Endothelial cell of umbilical vein (primary cell): ENCODE data around the gene MYMX. TPM values are rescaled to one million over a fixed set of nuclear protein-coding genes. Genes with fewer than 3 reads are reported as not detected.

Source experiments
- BruUV-seq: library from RNA; stranded (reverse); fragments of 400-500 nt; replicated peaks from 2 replicates; lab custom pipeline; 2021; lab: Mats Ljungman, UMichigan
- CTCF ChIA-PET: fragments of 300-600, 350-600 bp; sonication (Branson Sonifier 250); formaldehyde crosslinking; loops from one replicate; lab custom pipeline; 2021; ENCODE audit warnings: antibody characterized with exemption, inconsistent platforms; lab: Charles Lee
- POLR2A ChIA-PET: fragments of 300-600, 350-600 bp; sonication (Branson Sonifier 250); formaldehyde crosslinking; loops from one replicate; lab custom pipeline; 2021; ENCODE audit warnings: antibody characterized with exemption, inconsistent platforms; lab: Charles Lee
- DNase-seq: peaks from one replicate; pipeline ENCODE4 v3.0.0-alpha.2; 2011; ENCODE audit warnings: low read depth, low spot score
- FAIRE-seq: peaks from 2 replicates; lab custom pipeline; 2011; peaks lifted over from hg19 to GRCh38; lab: Jason Lieb, UNC
- H2AFZ ChIP-seq: 2 replicates; pipeline ENCODE4 v1.6.0; 2012; ENCODE audit warnings: low read depth, low read length, control low read depth, inconsistent platforms
- H3K27ac ChIP-seq: 2 replicates; pipeline ENCODE4 v1.5.1; 2011; ENCODE audit warnings: low read depth, mild to moderate bottlenecking, control low read depth, low read length, moderate library complexity; ENCODE audit not compliant: insufficient read depth
- H3K27me3 ChIP-seq, 2 experiments: 2 replicates each; pipeline versions ENCODE4 v1.6.0 to v1.6.1; 2011; ENCODE audit warnings: low read length in 2 of 2, mixed read lengths in 1 of 2; ENCODE audit not compliant: control insufficient read depth in 2 of 2, insufficient read depth in 2 of 2
- H3K36me3 ChIP-seq, 2 experiments: 2 replicates in 1 of 2; 3 replicates in 1 of 2; pipeline ENCODE4 v1.5.1; 2011; ENCODE audit warnings: low read length in 2 of 2, mild to moderate bottlenecking in 1 of 2, moderate library complexity in 1 of 2; ENCODE audit not compliant: control insufficient read depth in 2 of 2, insufficient read depth in 2 of 2; ENCODE audit errors: extremely low read depth in 1 of 2
- H3K4me1 ChIP-seq: 3 replicates; pipeline ENCODE4 v1.5.1; 2011; ENCODE audit warnings: mild to moderate bottlenecking, low read length; ENCODE audit not compliant: control insufficient read depth, insufficient read depth; ENCODE audit errors: extremely low read depth
- H3K4me2 ChIP-seq: 2 replicates; pipeline ENCODE4 v1.6.1; 2011; ENCODE audit warnings: low read length, control low read depth, mixed read lengths; ENCODE audit not compliant: insufficient read depth
- H3K4me3 ChIP-seq, 3 experiments: fragments of 200-600 bp in 1 of 3; sonication (generic), shearing (Covaris generic) in 1 of 3; replicated peaks in 1 of 3; 2 replicates each; pipeline ENCODE4 v1.5.1; 2011 to 2016; ENCODE audit warnings: control low read depth in 3 of 3, low read length in 3 of 3, mild to moderate bottlenecking in 2 of 3, inconsistent platforms in 1 of 3, low read depth in 1 of 3, moderate library complexity in 1 of 3; ENCODE audit not compliant: insufficient read depth in 1 of 3
- H3K79me2 ChIP-seq: 2 replicates; pipeline ENCODE4 v1.6.0; 2012; ENCODE audit warnings: low read length, inconsistent platforms; ENCODE audit not compliant: control insufficient read depth, insufficient read depth
- H3K9ac ChIP-seq: replicated peaks from 2 replicates; pipeline ENCODE3; 2011; ENCODE audit warnings: low read length, control low read depth; ENCODE audit not compliant: insufficient read depth; ENCODE audit errors: extremely low read depth
- H3K9me1 ChIP-seq: replicated peaks from 3 replicates; pipeline ENCODE4 v1.6.0; 2011; ENCODE audit warnings: mild to moderate bottlenecking, low read length; ENCODE audit not compliant: control insufficient read depth, insufficient read depth; ENCODE audit errors: extremely low read depth
- H3K9me3 ChIP-seq: replicated peaks from 2 replicates; pipeline ENCODE4 v1.5.1; 2012; ENCODE audit warnings: low read length, inconsistent platforms; ENCODE audit not compliant: control insufficient read depth, insufficient read depth
- H4K20me1 ChIP-seq: replicated peaks from 2 replicates; pipeline ENCODE3; 2011; ENCODE audit warnings: mild to moderate bottlenecking, low read length; ENCODE audit not compliant: control insufficient read depth, insufficient read depth; ENCODE audit errors: extremely low read depth
- EZH2 ChIP-seq: IDR thresholded peaks from 2 replicates; pipeline ENCODE4 v1.6.1; 2012; ENCODE audit warnings: borderline replicate concordance, low read depth, mild to moderate bottlenecking, moderate library complexity, low read length, inconsistent platforms; ENCODE audit not compliant: severe bottlenecking
- FOS ChIP-seq: IDR thresholded peaks from 2 replicates; pipeline ENCODE4 v1.6.1; 2011; ENCODE audit warnings: mild to moderate bottlenecking, low read length, moderate library complexity, borderline replicate concordance; ENCODE audit not compliant: insufficient read depth
- GATA2 ChIP-seq: IDR thresholded peaks from 2 replicates; pipeline ENCODE4 v1.7.0; 2011; ENCODE audit warnings: low read depth, mild to moderate bottlenecking, moderate library complexity, mixed read lengths, low read length; ENCODE audit not compliant: insufficient read length, insufficient read depth
- JUN ChIP-seq: IDR thresholded peaks from 2 replicates; pipeline ENCODE4 v1.6.1; 2011; ENCODE audit warnings: borderline replicate concordance, low read depth; ENCODE audit not compliant: insufficient read length, insufficient read depth
- MYC ChIP-seq: IDR thresholded peaks from one replicate; pipeline ENCODE4 v1.6.1; 2011; ENCODE audit warnings: mild to moderate bottlenecking, low read depth, low read length
- POLR2A ChIP-seq: IDR thresholded peaks from 2 replicates; pipeline ENCODE4 v1.6.1; 2012; ENCODE audit warnings: low read depth, mild to moderate bottlenecking, control low read depth, low read length
- POLR2AphosphoS5 ChIP-seq: IDR thresholded peaks from 2 replicates; pipeline ENCODE4 v1.6.1; 2012; ENCODE audit warnings: low read depth, mild to moderate bottlenecking, control low read depth, low read length, moderate library complexity; ENCODE audit not compliant: insufficient read depth
- dilution Hi-C: fragments of 300-500 bp; cut with MboI; formaldehyde crosslinking; loops from one replicate; pipeline ENCODE4 v1.15.0; 2019; ENCODE audit warnings: low sequenced_read_pairs; ENCODE audit not compliant: extremely low pct_ligation_motif_present
- intact Hi-C: fragments of 100-400 bp; cut with micrococcal nuclease; formaldehyde crosslinking; loops from one replicate; pipeline ENCODE4 v1.10.0; 2022
- polyA plus RNA-seq, 4 experiments: library from polyadenylated mRNA; depleted of rRNA in 3 of 4; stranded (reverse) in 3 of 4; unstranded in 1 of 4; fragments of >200 nt; gene quantifications; 2 replicates each; pipeline versions ENCODE4 v1.2.1 to v1.2.3, GENCODE V29; 2011 to 2012; ENCODE audit warnings: missing spikeins in 1 of 4
- total RNA-seq: library from RNA; stranded (reverse); gene quantifications from 2 replicates; pipeline ENCODE4 v1.2.3, GENCODE V29; 2021
- TF ChIP-seq, protein P1 (sequence below): IDR thresholded peaks from 2 replicates; pipeline ENCODE4 v1.6.1; 2011; ENCODE audit not compliant: insufficient read depth, insufficient read length
- TF ChIP-seq, protein P2 (sequence below), 2 donors: IDR thresholded peaks; 1 replicate in 1 of 2; 2 replicates in 1 of 2; pipeline ENCODE4 v1.5.1; 2011; ENCODE audit warnings: low read length in 2 of 2, mild to moderate bottlenecking in 2 of 2, moderate library complexity in 2 of 2, control low read depth in 1 of 2, inconsistent platforms in 1 of 2, low read depth in 1 of 2; ENCODE audit not compliant: insufficient read depth in 1 of 2; ENCODE audit errors: extremely low read depth in 1 of 2

The MYMX gene
- total and polyA plus RNA-seq, 2 donors (not counting 3 experiments of a cell fraction or from before 2014, with no cell fraction given), result 0.18 TPM; not detected in 1

DNA sequence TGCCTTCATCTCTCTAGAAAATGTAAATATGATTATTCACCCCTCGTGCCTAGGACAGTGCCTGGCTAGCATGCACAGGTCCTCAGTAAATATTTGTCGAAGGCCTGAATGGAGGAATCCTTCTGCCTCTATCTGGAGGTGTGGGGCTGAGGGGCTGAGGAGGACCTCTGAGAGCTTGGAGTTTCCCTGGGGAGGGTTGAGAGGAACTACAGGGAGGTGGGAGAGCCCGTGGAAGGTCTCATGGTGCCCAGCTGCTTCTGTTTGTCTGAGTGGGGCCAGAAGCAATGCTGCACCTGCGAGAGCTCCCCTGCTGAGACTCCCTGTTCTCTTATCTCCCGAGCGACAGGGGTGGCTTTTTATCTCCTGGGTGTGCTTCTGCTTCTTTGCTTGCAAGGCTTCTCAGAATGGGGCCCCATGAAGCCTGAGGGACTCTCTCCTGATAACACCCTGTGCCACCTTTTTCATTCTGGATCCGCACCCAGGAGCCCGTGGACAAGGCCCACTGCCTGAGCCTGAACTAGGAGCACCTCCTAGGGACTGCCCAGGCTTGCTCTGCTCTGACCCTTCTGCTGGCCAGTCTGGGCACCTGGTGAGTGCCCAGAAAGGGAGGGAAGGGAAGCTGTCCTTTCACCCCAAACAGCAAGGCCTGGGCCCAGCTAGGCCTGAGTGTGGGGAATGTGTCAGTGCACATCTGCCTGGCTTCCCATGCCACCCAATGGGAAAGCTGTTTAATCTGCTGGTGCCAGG, 9.0 kb downstream of the MYMX start:
- peak overlapping the region; percentile 19 for H3K4me2 ChIP-seq
- no peak for FAIRE-seq
- H3K9ac ChIP-seq, result no peak overlapping the region
- H2AFZ ChIP-seq, result no peak overlapping the region
- intact Hi-C loops, result no loop called here
- no peak for TF ChIP-seq MYC
- no peak for TF ChIP-seq EZH2
- no peak for TF ChIP-seq GATA2
- no peak for TF ChIP-seq POLR2A
- TF ChIP-seq FOS, result no peak
- TF ChIP-seq JUN, result no peak
- TF ChIP-seq, protein P1, sequence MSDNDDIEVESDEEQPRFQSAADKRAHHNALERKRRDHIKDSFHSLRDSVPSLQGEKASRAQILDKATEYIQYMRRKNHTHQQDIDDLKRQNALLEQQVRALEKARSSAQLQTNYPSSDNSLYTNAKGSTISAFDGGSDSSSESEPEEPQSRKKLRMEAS, result no peak
- TF ChIP-seq POLR2AphosphoS5, result no peak
- TF ChIP-seq, protein P2, sequence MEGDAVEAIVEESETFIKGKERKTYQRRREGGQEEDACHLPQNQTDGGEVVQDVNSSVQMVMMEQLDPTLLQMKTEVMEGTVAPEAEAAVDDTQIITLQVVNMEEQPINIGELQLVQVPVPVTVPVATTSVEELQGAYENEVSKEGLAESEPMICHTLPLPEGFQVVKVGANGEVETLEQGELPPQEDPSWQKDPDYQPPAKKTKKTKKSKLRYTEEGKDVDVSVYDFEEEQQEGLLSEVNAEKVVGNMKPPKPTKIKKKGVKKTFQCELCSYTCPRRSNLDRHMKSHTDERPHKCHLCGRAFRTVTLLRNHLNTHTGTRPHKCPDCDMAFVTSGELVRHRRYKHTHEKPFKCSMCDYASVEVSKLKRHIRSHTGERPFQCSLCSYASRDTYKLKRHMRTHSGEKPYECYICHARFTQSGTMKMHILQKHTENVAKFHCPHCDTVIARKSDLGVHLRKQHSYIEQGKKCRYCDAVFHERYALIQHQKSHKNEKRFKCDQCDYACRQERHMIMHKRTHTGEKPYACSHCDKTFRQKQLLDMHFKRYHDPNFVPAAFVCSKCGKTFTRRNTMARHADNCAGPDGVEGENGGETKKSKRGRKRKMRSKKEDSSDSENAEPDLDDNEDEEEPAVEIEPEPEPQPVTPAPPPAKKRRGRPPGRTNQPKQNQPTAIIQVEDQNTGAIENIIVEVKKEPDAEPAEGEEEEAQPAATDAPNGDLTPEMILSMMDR (IDR thresholded peaks at IDR 0.05; ENCODE audit: extremely low read depth in 1 of 2, insufficient read depth in 1 of 2, low read depth in 1 of 2, low read length in 2 of 2), result no peak
- dilution Hi-C loops, result no loop called here
- H3K4me3 ChIP-seq, result no peak overlapping the region
- no peaks in the 10 kb centered on the region for H4K20me1 ChIP-seq
- peaks cover 43% of the 10 kb centered on the region for H3K4me1 ChIP-seq
- H3K9me1 ChIP-seq, result no peaks in the 10 kb centered on the region
- ChIA-PET POLR2A (interaction anchor here (5.3 kb wide), 1 partner anchor 21 kb away, joined by 34 read pairs; the partner anchor contains the start of gene HSP90AB1), CTCF (interaction anchor here (1.4 to 9.2 kb wide), 6 partner anchors 9 to 128 kb away, joined by 3 to 91 read pairs (median 38); no protein-coding TSS in a partner anchor)
- BruUV-seq, result no TSS peak
- peaks cover 83% of the 10 kb centered on the region for H3K79me2 ChIP-seq
- H3K9me3 ChIP-seq, result no peaks in the 10 kb centered on the region
- peaks cover 2 to 11% of the 10 kb centered on the region in 2 experiments for H3K36me3 ChIP-seq
- H3K27me3 ChIP-seq, result no peaks in the 10 kb centered on the region
- no peak for DNase-seq
- H3K27ac ChIP-seq, result no peak overlapping the region
